DOHH2 (cell line): ENCODE results near the gene SYT13.

ENCODE experiments used
- CTCF ChIP-seq: fragments of 200-600 bp; sonication (generic); IDR thresholded peaks from one replicate; pipeline ENCODE4 v1.5.1; 2014; ENCODE audit warnings: antibody characterized with exemption, mild to moderate bottlenecking, low read depth, low read length; ENCODE audit not compliant: poor library complexity, severe bottlenecking
- EZH2phosphoT487 ChIP-seq: fragments of 200-600 bp; sonication (generic); IDR thresholded peaks from 2 replicates; pipeline ENCODE4 v1.6.1; 2017; ENCODE audit warnings: borderline replicate concordance, mild to moderate bottlenecking, antibody characterized with exemption, low read length, moderate library complexity, mixed read lengths

GRCh38 chr11:45208135-45208534, 78.0 kb downstream of the SYT13 start:
- no peak for TF ChIP-seq CTCF
- no peak for TF ChIP-seq EZH2phosphoT487
